Measurements from ENCODE around the gene MED17.

MED17 gene

GRCh38 chr11:93765551-93765950 is 18.5 kb upstream of the MED17 start:
- no peak for DNase-seq
- Histone ChIP-seq H3K4me3 (ENCODE audit: low read depth, low read length) (no peak overlapping the region), H3K36me3 (peaks cover 19% of the 10 kb centered on the region), H3K9me3 (ENCODE audit: severe bottlenecking) (no peaks in the 10 kb centered on the region), H3K27me3 (ENCODE audit: insufficient read depth, low read depth, severe bottlenecking) (no peaks in the 10 kb centered on the region), H3K27ac (no peak overlapping the region)
- TF ChIP-seq, protein P1, sequence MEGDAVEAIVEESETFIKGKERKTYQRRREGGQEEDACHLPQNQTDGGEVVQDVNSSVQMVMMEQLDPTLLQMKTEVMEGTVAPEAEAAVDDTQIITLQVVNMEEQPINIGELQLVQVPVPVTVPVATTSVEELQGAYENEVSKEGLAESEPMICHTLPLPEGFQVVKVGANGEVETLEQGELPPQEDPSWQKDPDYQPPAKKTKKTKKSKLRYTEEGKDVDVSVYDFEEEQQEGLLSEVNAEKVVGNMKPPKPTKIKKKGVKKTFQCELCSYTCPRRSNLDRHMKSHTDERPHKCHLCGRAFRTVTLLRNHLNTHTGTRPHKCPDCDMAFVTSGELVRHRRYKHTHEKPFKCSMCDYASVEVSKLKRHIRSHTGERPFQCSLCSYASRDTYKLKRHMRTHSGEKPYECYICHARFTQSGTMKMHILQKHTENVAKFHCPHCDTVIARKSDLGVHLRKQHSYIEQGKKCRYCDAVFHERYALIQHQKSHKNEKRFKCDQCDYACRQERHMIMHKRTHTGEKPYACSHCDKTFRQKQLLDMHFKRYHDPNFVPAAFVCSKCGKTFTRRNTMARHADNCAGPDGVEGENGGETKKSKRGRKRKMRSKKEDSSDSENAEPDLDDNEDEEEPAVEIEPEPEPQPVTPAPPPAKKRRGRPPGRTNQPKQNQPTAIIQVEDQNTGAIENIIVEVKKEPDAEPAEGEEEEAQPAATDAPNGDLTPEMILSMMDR (IDR thresholded peaks at IDR 0.05; ENCODE audit: low read depth, low read length), result no peak

DNA sequence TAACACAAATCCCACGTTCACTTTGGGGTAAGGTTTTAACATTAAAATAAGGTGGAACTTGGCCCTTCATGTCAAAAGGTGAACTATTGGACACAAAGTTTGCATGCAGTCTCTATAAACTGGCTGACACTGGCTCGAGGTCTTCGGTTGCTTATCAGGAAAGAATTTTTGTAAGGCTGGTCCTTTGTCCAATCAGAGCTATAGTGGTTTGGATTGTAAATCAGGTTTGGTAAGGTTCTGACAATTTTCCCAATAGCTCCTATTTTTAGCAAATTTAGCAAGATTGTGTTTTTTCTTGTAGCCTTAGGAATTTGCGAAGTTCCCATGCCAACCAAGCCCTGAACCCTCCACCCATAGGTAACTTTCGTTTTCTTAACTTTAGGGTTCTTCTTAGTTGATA is 17.6 kb upstream of the MED17 start:
- Histone ChIP-seq H3K4me3 (ENCODE audit: low read depth, low read length) (no peak overlapping the region), H3K27ac (no peak overlapping the region), H3K9me3 (ENCODE audit: severe bottlenecking) (no peaks in the 10 kb centered on the region), H3K27me3 (ENCODE audit: insufficient read depth, low read depth, severe bottlenecking) (no peaks in the 10 kb centered on the region), H3K36me3 (peaks cover 10% of the 10 kb centered on the region)
- TF ChIP-seq, protein P1 (IDR thresholded peaks at IDR 0.05; ENCODE audit: low read depth, low read length), result no peak
- DNase-seq, result no peak

- Histone ChIP-seq H3K27ac (no peak overlapping the region), H3K4me3 (ENCODE audit: low read depth, low read length) (no peak overlapping the region), H3K27me3 (ENCODE audit: insufficient read depth, low read depth, severe bottlenecking) (no peaks in the 10 kb centered on the region), H3K9me3 (ENCODE audit: severe bottlenecking) (no peaks in the 10 kb centered on the region), H3K36me3 (peaks cover 8% of the 10 kb centered on the region)
- no peak for DNase-seq
- TF ChIP-seq, protein P1 (IDR thresholded peaks at IDR 0.05; ENCODE audit: low read depth, low read length), result no peak
Observed at GRCh38 chr11:93767018-93767417, 17.1 kb upstream of the MED17 start.

- Histone ChIP-seq H3K27ac (no peak overlapping the region), H3K4me3 (ENCODE audit: low read depth, low read length) (no peak overlapping the region), H3K36me3 (no peaks in the 10 kb centered on the region), H3K27me3 (ENCODE audit: insufficient read depth, low read depth, severe bottlenecking) (no peaks in the 10 kb centered on the region), H3K9me3 (ENCODE audit: severe bottlenecking) (no peaks in the 10 kb centered on the region)
- no peak for DNase-seq
- TF ChIP-seq, protein P1 (IDR thresholded peaks at IDR 0.05; ENCODE audit: low read depth, low read length), result no peak
Observed at GRCh38 chr11:93770160-93770559, 13.9 kb upstream of the MED17 start.

DNA sequence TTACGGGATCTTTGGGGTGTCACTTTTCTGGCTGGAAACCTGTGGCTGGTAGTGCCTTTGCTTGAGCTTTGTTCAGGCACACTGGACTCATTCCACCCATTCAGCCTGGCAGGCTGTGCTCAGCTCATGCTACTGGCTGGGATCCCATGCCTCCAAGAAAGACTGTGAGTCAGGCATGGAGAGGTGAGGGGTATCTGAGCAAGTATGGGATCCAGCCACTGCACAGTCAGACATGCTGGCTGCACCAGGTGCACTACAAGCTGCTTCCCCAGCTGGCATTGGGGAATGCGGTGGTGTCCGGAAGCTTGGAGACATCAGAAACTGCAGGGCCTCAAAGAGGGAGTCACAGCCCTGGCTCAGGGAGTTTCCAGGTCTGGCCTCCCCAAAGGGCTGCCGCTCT is 12.0 kb upstream of the MED17 start:
- Histone ChIP-seq H3K9me3 (ENCODE audit: severe bottlenecking) (no peaks in the 10 kb centered on the region), H3K27ac (no peak overlapping the region), H3K36me3 (no peaks in the 10 kb centered on the region), H3K4me3 (ENCODE audit: low read depth, low read length) (no peak overlapping the region), H3K27me3 (ENCODE audit: insufficient read depth, low read depth, severe bottlenecking) (no peaks in the 10 kb centered on the region)
- TF ChIP-seq, protein P1 (IDR thresholded peaks at IDR 0.05; ENCODE audit: low read depth, low read length), result no peak
- no peak for DNase-seq

DNA sequence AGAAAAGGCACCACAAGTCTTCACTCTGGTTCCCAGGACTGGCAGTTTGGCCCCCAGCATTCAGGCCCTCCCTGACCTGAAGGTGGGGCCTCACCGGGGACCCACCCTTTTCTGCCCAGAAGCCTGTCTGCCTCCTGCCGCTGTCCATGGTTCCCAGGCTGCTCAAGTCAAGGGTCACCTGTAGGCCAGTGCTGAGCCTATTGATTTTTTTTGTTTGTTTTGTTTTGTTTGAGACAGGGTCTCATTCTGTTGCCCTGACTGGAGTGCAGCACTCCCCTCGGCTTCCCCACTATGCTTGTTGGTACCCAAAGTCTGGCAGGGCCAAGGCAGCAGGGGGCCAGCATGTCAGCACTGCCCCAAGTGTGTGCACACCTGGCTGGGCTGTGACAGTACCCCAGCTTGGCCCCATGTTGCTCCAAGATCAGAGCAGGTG is 11.0 kb upstream of the MED17 start:
- Histone ChIP-seq H3K27ac (no peak overlapping the region), H3K9me3 (ENCODE audit: severe bottlenecking) (no peaks in the 10 kb centered on the region), H3K36me3 (no peaks in the 10 kb centered on the region), H3K4me3 (ENCODE audit: low read depth, low read length) (no peak overlapping the region), H3K27me3 (ENCODE audit: insufficient read depth, low read depth, severe bottlenecking) (no peaks in the 10 kb centered on the region)
- DNase-seq, result no peak
- TF ChIP-seq, protein P1 (IDR thresholded peaks at IDR 0.05; ENCODE audit: low read depth, low read length), result no peak

Measured in WERI-Rb-1 (cell line).